ENCODE data around the gene RTN4.
A peak's percentile ranks its signal among the peaks of the same experiment; 100 is the strongest.
"Not testable (repeated sequence)": the region's sequence is repeated elsewhere in the genome, so short reads cannot be mapped to it uniquely, and the experiment has no call there.

Gene RTN4, protein sequence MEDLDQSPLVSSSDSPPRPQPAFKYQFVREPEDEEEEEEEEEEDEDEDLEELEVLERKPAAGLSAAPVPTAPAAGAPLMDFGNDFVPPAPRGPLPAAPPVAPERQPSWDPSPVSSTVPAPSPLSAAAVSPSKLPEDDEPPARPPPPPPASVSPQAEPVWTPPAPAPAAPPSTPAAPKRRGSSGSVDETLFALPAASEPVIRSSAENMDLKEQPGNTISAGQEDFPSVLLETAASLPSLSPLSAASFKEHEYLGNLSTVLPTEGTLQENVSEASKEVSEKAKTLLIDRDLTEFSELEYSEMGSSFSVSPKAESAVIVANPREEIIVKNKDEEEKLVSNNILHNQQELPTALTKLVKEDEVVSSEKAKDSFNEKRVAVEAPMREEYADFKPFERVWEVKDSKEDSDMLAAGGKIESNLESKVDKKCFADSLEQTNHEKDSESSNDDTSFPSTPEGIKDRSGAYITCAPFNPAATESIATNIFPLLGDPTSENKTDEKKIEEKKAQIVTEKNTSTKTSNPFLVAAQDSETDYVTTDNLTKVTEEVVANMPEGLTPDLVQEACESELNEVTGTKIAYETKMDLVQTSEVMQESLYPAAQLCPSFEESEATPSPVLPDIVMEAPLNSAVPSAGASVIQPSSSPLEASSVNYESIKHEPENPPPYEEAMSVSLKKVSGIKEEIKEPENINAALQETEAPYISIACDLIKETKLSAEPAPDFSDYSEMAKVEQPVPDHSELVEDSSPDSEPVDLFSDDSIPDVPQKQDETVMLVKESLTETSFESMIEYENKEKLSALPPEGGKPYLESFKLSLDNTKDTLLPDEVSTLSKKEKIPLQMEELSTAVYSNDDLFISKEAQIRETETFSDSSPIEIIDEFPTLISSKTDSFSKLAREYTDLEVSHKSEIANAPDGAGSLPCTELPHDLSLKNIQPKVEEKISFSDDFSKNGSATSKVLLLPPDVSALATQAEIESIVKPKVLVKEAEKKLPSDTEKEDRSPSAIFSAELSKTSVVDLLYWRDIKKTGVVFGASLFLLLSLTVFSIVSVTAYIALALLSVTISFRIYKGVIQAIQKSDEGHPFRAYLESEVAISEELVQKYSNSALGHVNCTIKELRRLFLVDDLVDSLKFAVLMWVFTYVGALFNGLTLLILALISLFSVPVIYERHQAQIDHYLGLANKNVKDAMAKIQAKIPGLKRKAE

DNA sequence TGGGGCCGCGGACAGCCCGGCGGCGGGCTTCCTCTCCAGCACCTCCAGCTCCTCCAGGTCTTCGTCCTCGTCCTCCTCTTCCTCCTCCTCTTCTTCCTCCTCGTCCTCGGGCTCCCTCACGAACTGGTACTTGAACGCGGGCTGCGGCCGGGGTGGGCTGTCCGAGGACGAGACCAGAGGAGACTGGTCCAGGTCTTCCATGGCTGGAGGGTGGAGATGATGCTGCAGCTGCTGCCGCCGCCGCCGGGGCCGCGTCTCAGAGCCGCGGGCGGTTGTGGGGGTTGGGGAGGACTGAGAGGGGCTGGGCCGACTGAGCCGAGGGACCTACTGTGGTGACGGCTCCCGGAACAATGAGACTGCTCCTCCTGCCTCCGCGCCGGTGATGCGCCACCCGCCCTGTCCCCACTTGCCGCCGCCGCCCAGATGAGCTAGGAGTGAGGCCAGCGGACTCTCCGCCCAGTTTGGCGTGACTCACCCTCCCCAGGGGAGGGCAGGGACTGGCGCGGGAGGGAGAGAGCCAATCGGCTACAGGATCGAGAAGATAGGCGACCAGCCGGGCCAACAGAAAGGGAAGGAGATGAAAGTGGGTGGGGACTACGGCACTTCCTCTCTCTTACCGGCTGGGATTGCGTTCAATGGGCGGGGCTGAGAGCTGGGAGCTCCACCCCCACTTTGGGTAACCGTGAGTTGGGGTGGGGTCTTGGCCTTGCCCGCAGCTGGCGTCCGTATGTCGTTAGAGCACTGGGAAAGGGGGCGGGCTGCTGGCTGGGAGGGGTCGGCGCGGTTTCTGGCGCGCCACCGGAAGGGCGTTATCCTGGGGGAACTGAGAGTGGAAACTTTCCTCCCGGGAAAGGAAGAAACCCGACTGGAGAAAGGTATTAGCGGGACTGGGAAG, at the start of gene RTN4:
RTN4 (minus strand) TSS at position 352 of the 895 bp plus-strand sequence; CDS start at position 201, 151 bp downstream.
- peak; percentile 92 to 98 (median 96) for DNase-seq (ENCODE audit: low read depth in 4 of 4, low spot score in 1 of 4)

DNA sequence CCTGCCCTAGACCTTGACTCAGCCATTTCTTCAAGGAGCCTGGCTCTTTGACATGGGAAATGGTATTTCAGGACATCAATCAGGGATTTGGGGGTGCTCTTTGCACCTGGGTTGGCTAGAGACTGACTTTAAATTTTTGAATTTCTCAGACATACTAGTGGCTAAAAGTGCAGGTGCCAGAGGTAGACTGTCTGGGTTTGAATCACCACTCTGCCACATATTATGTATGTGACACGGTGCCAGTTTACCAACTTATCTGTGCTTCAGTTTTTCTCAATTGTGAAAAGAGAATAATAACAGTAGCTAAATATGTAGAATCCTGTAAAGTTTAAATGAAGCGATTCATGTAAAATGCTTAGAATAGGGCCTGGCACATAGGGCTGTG, 49.2 kb upstream of the RTN4 start:
- DNase-seq (ENCODE audit: low read depth in 4 of 4, low spot score in 1 of 4): no peak

DNA sequence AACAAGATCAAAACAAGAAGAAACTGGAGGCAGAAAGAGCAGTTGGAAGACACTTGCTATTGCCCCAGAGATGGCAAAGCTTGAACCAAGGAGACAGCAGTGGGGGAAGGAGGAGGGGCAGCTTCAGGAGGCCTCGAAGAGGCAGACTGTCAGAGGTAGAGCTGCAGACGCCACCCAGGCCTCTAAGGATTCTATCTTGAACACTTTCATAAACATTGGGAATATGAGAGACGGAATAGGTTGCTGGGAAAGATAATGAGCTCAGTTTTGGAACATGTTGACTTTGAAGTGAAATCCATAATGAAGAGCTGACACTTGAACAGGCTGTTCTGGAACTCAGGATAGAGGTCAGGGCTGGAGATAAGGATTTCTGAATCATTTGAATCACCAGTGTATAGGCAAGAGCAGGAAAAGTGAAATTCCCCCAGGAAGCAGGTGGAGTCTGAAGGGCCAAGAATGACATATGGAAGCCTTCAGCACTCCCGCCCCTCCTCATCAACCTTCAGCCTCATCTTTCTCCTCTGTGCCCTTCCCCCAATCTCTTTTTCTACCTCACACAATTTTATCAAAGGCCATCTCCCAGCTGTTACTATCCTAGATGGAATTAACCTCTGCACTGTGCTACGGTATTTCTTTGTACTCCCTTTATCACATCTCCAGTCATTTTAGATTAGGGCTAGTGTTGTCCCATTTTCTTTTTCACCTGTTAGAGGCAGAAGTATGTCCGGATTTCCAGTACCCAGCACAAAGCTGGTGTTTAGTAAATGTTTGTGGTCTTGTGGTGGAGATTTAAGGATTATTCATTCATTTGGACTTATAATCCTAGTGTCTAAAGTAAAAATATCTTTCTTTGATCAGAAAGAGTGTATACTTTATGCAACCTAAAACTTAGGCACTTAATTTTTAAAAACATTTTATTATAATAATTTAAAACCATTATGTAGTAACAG, 47.5 kb upstream of the RTN4 start:
- DNase-seq (ENCODE audit: low read depth in 4 of 4, low spot score in 1 of 4): no peak

DNA sequence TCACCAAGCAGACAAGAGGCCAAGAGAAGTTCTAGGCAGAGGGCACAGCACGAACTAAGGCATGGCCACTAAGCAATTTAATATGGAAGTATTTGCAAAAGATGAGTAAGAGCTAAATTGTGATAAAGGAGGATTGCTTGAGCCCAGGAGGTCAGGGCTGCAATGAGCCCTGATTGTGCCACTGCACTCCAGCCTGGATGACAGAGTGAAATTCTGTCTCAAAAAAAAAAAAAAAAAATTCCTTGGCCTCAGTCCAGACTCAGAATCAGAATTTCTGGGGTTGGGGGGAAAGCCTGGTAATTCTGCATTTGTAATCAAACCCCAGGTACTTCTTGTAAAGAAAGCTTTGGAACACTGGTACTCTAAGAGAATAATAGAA, 46.8 kb upstream of the RTN4 start:
- no peak for DNase-seq (ENCODE audit: low read depth in 4 of 4, low spot score in 1 of 4)

DNA sequence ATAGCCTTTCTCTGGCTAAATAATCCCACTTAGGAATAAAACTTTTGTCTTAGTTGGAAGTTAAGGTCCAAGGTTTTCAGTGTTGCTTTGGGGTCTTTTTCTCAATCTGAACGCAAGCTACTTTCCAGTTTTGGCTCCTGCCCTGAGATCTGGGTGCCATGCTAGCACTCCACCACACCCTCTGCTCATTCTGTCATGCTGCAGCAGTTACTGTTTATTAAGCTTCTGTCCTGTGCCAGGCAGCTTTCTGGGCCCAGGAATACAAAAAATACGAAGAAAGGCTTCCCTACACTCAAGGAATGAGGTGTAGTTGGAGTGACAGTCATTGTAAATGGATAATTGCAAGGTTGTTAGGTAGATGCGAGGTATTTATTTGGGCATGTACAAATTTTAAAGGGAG, 46.3 kb upstream of the RTN4 start:
- no peak for DNase-seq (ENCODE audit: low read depth in 4 of 4, low spot score in 1 of 4)

DNA sequence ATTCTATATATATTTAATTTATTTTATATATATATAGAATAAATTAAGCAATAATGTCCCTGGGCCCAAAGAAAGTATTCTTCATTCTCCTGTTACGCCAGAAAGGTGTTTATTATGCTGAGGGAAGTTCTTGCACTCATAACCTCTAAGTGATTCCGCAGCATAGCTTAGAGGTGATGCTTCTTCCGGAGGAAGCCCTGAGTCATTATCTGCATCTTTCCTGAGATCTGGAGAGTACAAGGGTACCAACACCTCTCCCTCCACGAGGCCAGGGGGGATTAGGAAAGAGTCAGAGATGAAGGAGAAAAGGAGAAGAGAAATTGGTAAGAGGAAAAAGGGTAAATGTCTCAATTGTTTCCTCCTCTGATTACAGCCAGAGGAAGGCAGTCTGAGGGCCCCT, 43.1 kb upstream of the RTN4 start:
- DNase-seq (ENCODE audit: low read depth in 4 of 4, low spot score in 1 of 4): no peak

DNA sequence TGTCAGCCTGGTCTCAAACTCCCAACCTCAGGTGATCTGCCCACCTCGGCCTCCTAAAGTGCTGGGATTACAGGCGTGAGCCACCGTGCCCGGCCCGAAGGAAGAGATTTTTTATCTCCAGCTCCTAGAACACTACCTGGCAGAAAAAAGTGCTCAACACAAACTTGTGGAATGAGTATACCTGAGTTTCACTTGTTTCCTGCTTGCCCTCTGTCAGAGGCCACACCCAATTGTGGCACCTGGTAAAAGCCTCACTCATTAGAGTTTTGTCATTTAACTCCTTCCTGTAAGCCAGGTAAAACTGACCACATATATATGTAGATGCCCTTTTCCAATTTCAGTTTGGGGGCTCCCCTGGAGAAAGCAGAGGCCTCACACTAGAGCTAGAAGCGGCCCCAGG, 42.2 kb upstream of the RTN4 start:
- no peak for DNase-seq (ENCODE audit: low read depth in 4 of 4, low spot score in 1 of 4)

DNA sequence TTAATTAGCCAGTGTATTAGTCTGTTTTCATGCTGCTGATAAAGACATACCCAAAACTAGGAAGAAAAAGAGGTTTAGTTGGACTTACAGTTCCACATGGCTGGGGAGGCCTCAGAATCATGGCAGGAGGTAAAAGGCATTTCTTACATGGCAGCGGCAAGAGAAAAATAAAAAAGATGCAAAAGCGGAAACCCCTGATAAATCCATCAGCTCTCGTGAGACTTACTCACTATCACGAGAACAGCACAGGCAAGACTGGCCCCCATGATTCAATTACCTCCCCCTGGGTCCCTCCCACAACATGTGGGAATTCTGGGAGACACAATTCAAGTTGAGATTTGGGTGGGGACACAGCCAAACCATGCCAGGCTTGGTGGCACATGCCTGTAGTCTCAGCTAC, 41.4 kb upstream of the RTN4 start:
- DNase-seq (ENCODE audit: low read depth in 4 of 4, low spot score in 1 of 4): not testable (repeated sequence)

DNA sequence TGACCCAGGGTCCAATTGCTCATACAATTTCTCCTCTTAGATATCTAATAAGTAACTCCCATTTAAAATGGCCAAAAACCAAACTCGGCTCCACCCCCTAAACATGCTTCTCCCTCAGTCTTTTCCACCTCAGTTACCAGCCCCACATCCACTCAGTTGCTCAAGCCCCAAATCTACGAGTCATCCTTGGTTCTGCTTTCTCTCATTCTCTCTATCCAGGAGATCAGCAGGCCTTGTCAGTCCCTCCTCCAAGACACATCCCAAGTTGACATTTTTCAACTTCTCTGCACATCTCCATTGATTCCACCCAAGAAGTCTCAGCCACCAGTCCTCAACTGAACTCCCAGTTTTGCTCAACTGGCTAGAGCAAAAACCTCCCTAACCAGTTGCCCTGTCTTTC, 40.5 kb upstream of the RTN4 start:
- DNase-seq (ENCODE audit: low read depth in 4 of 4, low spot score in 1 of 4): no peak

DNA sequence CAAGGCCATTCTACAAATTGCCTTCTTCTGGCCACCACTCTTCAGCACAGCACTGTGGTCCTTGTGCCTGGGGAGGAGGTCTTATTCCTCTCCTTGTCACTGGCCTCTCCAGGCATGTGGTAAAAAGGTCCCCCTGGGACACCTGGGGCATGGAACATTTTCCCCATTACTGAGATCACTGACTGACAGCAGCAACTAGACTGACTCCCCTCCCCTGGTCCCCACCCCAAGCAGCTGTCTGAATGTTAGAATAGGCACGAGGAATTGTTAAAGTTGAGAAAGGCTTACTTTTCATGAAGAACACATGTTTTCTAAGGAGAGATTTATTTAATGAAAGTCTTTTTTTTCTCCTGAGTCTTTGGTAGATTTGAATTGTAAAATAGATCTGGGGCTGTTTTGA, 39.5 kb upstream of the RTN4 start:
- DNase-seq (ENCODE audit: low read depth in 4 of 4, low spot score in 1 of 4): no peak

DNA sequence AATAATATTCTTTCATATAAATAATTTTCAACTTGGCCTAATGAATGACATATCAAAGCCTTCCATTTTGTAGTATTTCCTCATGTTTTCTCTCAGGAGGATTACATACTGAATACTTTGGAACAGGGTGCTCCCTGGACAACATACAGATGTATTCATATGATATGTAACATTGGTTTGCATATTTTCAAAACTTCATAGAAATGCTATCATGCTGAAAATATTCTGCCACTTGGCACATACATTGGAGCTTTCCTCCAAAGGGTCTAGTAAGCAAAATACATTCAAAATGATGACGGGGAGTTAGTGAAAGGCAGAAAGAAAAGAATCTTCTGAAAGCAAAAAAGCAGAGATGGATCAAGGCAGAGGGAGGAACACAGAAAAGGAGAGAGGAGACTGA, 38.1 kb upstream of the RTN4 start:
- no peak for DNase-seq (ENCODE audit: low read depth in 4 of 4, low spot score in 1 of 4)

DNA sequence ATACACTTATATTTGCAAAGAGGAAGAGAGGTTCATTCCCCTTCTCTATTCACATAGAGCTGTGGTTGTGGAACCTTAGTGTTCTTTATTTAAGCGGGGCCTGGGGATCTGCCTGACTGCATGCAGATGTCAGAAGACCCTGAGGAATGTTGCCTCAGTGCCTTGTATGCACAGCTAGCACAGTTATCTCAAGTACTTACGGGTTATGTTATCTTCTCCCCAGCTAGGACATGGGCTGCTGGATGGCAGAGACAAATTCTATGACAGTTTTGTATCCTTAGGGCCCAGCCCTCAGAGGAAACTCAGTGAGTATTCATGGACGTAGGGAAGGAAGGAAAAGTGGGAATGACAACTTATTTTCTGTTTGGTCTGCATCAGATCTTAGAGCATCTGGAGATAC, 37.7 kb upstream of the RTN4 start:
- no peak for DNase-seq (ENCODE audit: low read depth in 4 of 4, low spot score in 1 of 4)

DNA sequence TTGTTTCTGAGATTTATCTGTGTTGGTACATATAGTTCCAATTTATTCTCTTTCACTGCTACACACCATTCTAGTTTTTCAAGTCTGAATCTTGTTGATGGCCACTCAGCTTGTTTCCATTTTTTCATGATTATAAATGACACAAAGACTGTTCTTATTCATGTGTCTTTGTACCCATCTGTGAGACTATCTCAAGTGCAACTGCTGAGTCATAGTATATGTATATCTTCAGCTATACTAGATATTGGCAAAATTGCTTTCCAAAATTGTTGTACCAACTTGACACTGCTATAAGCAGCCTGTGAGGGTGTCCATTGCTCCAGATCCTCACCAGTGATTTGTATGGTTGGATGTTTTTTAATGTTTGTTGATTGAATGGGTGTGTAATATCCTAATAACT, 37.2 kb upstream of the RTN4 start:
- DNase-seq (ENCODE audit: low read depth in 4 of 4, low spot score in 1 of 4): no peak

DNA sequence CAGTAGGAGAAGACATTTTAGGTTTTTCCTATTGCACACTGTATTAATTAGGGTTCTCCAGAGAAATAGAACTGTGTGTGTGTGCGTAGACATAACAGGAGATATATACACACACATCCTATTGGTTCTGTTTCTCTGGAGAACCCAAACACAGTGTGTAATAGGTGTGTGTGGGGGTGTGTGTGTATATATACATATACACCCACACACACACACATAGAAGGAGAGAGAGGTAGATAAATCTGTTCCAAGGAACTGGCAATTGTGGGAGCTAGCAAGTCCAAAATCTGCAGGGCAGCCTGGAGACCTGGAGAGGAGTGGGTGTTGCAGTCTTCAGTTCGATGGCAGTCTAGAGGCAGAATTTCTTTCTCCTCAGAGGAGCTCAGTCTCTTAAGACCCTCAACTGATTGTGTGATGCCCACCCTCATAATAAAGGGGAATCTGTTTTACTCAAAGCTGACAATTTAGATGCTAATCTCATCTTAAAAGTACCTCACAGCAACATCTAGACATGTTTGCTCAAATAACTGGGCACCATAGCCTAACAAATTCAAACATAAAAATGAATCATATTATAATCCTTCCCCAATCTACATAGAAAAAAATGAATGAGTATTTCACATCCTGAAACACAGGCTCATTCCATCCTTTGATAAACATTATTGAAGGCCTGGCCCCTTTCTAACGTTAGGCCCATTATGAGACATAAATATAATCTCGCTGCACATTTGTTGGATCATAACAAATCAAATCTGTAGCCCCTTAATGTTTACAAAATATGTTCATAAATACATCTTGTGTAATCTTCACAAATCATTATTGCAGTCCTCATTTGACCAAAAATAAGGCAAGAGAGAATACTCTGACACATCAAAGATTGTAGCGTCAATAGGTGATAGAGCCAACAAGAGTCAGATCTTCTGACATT, 35.1 kb upstream of the RTN4 start:
- no peak for DNase-seq (ENCODE audit: low read depth in 4 of 4, low spot score in 1 of 4)

DNA sequence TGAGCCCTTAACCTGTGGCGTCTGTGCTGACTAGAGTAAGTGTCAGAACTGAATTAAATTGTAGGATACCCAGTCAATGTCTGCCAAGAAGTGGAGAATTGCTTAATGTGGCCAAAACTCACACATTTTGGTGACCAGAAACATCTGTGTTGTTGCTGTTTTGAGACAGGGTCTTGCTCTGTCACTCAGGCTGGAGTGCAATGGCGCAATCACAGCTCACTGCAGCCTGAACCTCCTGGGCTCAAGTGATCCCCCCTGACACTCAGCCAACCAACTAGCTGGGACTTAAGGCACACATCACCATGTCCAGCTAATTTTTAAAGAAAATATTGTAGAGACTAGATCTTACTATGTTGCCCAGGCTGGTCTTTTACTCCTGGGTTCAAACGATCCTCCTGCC, 34.4 kb upstream of the RTN4 start:
- DNase-seq (ENCODE audit: low read depth in 4 of 4, low spot score in 1 of 4): no peak

DNA sequence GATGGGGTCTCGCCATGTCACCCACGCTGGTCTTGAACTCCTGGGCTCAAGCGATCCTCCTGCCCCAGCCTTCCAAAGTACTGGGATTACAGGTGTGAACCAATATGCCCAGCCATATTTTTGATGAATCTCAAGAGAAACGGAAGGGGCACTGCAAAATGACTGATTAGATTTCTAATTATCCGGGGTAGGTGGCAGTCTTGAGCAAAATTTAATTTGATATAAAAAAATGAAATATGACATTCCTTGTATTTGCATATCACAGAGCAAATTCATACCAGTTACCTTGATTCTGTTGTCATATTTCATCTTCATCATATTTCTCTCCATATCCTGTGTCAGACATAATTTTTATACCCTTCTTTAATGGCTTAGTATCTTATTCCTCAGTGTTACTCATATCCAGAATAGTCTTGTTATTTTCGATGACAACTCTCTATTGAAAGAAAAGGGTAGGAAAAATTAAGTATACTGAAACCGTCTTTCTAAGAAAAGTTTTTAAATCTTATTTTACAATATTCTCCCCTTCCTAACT, 30.0 kb upstream of the RTN4 start:
- DNase-seq (ENCODE audit: low read depth in 4 of 4, low spot score in 1 of 4): no peak

DNA sequence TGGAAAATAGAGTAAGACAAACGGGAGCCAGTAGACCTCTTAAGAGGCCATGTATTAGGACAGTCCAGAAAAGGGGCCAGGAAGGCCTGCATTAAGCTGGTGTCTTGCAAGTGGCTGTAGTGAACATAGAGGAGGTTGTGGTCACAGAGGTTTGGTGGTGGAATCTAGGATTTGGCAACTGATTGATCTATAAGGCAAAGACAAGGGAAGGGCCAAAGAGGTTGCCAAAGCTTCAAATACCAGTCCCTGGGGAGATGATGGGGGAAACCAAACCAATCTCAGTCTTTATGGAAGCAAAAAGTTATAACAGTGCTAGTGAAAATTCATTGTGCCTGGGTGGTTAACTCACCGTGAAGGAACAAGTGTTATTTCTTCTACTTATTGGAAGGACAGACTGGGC, 28.7 kb upstream of the RTN4 start:
- DNase-seq (ENCODE audit: low read depth in 4 of 4, low spot score in 1 of 4): no peak

DNA sequence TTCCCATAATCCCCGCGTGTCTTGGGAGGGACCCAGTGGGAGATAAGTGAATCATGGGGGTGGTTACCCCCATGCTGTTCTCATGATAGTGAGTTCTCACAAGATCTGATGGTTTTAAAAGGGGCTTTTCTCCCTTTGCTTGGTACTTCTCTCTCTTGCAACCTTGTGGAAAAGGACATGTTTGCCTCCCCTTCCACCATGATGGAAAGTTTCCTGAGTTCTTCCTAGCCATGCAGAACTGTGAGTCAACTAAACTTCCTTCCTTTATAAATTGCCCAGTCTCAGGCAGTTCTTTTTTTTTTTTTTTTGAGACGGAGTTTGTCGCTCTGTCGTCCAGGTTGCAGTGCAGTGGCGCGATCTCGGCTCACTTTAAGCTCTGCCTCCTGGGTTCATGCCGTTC, 26.5 kb upstream of the RTN4 start:
- no peak for DNase-seq (ENCODE audit: low read depth in 4 of 4, low spot score in 1 of 4)

All from stimulated activated CD4-positive, alpha-beta T cell treated with anti-CD3 and anti-CD28 coated beads, Interleukin-1b, Interleukin-23, amount 100 ng/mL, for 24 hours (primary cell).